ENCODE data around the gene CDH23.

The CDH23 gene

GRCh38 chr10:71521504-71522441 lies 125.1 kb downstream of the CDH23 start:
- DNase-seq: no peak

GRCh38 chr10:71522442-71523144 lies 125.9 kb downstream of the CDH23 start:
- DNase-seq: no peak

GRCh38 chr10:71523756-71524155 lies 127.0 kb downstream of the CDH23 start:
- DNase-seq: no peak

- no peak for DNase-seq
Observed at GRCh38 chr10:71525092-71525491, 128.4 kb downstream of the CDH23 start.

- no peak for DNase-seq
Observed at GRCh38 chr10:71525721-71526120, 129.0 kb downstream of the CDH23 start.

GRCh38 chr10:71526653-71527052 lies 129.9 kb downstream of the CDH23 start:
- DNase-seq: no peak

- no peak for DNase-seq
Observed at GRCh38 chr10:71527135-71527534, 130.4 kb downstream of the CDH23 start.

- DNase-seq: no peak
Observed at GRCh38 chr10:71528371-71529206, 131.9 kb downstream of the CDH23 start.

- DNase-seq: no peak
Observed at GRCh38 chr10:71529207-71529827, 132.6 kb downstream of the CDH23 start.

- DNase-seq: no peak
Observed at GRCh38 chr10:71530781-71531180, 134.1 kb downstream of the CDH23 start.

GRCh38 chr10:71531485-71532446 lies 135.0 kb downstream of the CDH23 start:
- DNase-seq: no peak

GRCh38 chr10:71532878-71533277 lies 136.2 kb downstream of the CDH23 start:
- no peak for DNase-seq

- DNase-seq: no peak
Observed at GRCh38 chr10:71533936-71534335, 137.2 kb downstream of the CDH23 start.

- no peak for DNase-seq
Observed at GRCh38 chr10:71534568-71535194, 138.0 kb downstream of the CDH23 start.

- no peak for DNase-seq
Observed at GRCh38 chr10:71536332-71536731, 139.6 kb downstream of the CDH23 start.

- DNase-seq: no peak
Observed at GRCh38 chr10:71537125-71537524, 140.4 kb downstream of the CDH23 start.

- DNase-seq: no peak
Observed at GRCh38 chr10:71537681-71538080, 141.0 kb downstream of the CDH23 start.

- DNase-seq: no peak
Observed at GRCh38 chr10:71538608-71539260, 142.0 kb downstream of the CDH23 start.

- DNase-seq: no peak
Observed at GRCh38 chr10:71539442-71540118, 142.9 kb downstream of the CDH23 start.

- DNase-seq: no peak
Observed at GRCh38 chr10:71542478-71542877, 145.8 kb downstream of the CDH23 start.
